H9 (cell line): ENCODE measurements around the gene PNKD. TPM values are rescaled to one million over a fixed set of nuclear protein-coding genes. Genes with fewer than 3 reads are reported as not detected.

Experiments
- DNase-seq: peaks from one replicate; pipeline ENCODE4 v3.0.0-alpha.2; 2017
- H2AFZ ChIP-seq: one replicate; pipeline ENCODE4 v1.6.1; 2013; ENCODE audit warnings: mild to moderate bottlenecking, low read length, control low read depth, moderate library complexity
- H2AK5ac ChIP-seq: 2 replicates; pipeline ENCODE4 v1.6.1; 2013; ENCODE audit warnings: low read length, control low read depth, mixed read lengths; ENCODE audit not compliant: insufficient read length
- H2BK120ac ChIP-seq: one replicate; pipeline ENCODE4 v1.6.1; 2013; ENCODE audit warnings: low read depth, mild to moderate bottlenecking, low read length, control low read depth, inconsistent platforms; ENCODE audit not compliant: poor library complexity, severe bottlenecking
- H2BK12ac ChIP-seq: 2 replicates; pipeline ENCODE4 v1.6.1; 2013; ENCODE audit warnings: low read length, control low read depth, mixed read lengths, low read depth; ENCODE audit not compliant: insufficient read length
- H2BK15ac ChIP-seq: 2 replicates; pipeline ENCODE4 v1.6.1; 2013; ENCODE audit warnings: low read depth, low read length, control low read depth
- H2BK20ac ChIP-seq: one replicate; pipeline ENCODE4 v1.6.1; 2013; ENCODE audit warnings: low read depth, mild to moderate bottlenecking, low read length, control low read depth, inconsistent platforms; ENCODE audit not compliant: poor library complexity, severe bottlenecking
- H2BK5ac ChIP-seq: 2 replicates; pipeline ENCODE4 v1.6.1; 2013; ENCODE audit warnings: low read length, control low read depth, mixed read lengths; ENCODE audit not compliant: insufficient read length
- H3K14ac ChIP-seq: 2 replicates; pipeline ENCODE4 v1.6.1; 2013; ENCODE audit warnings: low read length, control low read depth; ENCODE audit not compliant: insufficient read depth
- H3K18ac ChIP-seq: 2 replicates; pipeline ENCODE4 v1.6.1; 2013; ENCODE audit warnings: low read depth, mild to moderate bottlenecking, mixed read lengths, low read length, control low read depth; ENCODE audit not compliant: insufficient read length
- H3K23ac ChIP-seq: 2 replicates; pipeline ENCODE4 v1.6.1; 2013; ENCODE audit warnings: low read length, control low read depth, mixed read lengths, low read depth; ENCODE audit not compliant: insufficient read length
- H3K23me2 ChIP-seq: 2 replicates; pipeline ENCODE4 v1.6.1; 2013; ENCODE audit warnings: low read depth, mild to moderate bottlenecking, mixed read lengths, low read length, control low read depth; ENCODE audit not compliant: insufficient read length, poor library complexity, severe bottlenecking
- H3K27ac ChIP-seq: 2 replicates; pipeline ENCODE4 v1.5.1; 2013; ENCODE audit warnings: low read length, control low read depth, mixed read lengths, low read depth; ENCODE audit not compliant: insufficient read length
- H3K27me3 ChIP-seq: 2 replicates; pipeline ENCODE4 v1.6.1; 2013; ENCODE audit warnings: low read length, control low read depth, inconsistent platforms; ENCODE audit not compliant: insufficient read depth
- H3K4ac ChIP-seq: 2 replicates; pipeline ENCODE4 v1.6.1; 2013; ENCODE audit warnings: low read depth, mild to moderate bottlenecking, control low read depth, inconsistent platforms, low read length, moderate library complexity
- H3K4me1 ChIP-seq: 2 replicates; pipeline ENCODE4 v1.6.1; 2013; ENCODE audit warnings: low read length, control low read depth, inconsistent platforms; ENCODE audit not compliant: insufficient read depth
- H3K4me2 ChIP-seq: 2 replicates; pipeline ENCODE4 v1.6.1; 2013; ENCODE audit warnings: low read length, control low read depth, mixed read lengths; ENCODE audit not compliant: insufficient read length, insufficient read depth
- H3K56ac ChIP-seq: 2 replicates; pipeline ENCODE4 v1.6.1; 2013; ENCODE audit warnings: low read depth, mild to moderate bottlenecking, mixed read lengths, low read length, control low read depth; ENCODE audit not compliant: insufficient read length
- H3K79me1 ChIP-seq: 2 replicates; pipeline ENCODE4 v1.6.1; 2013; ENCODE audit warnings: low read depth, mild to moderate bottlenecking, moderate library complexity, low read length, control low read depth, inconsistent platforms; ENCODE audit not compliant: insufficient read depth, poor library complexity, severe bottlenecking
- H3K79me2 ChIP-seq: 2 replicates; pipeline ENCODE4 v1.6.1; 2013; ENCODE audit warnings: low read length, control low read depth, inconsistent platforms; ENCODE audit not compliant: insufficient read depth
- H3K9ac ChIP-seq: 2 replicates; pipeline ENCODE4 v1.6.1; 2013; ENCODE audit warnings: low read length, control low read depth, mixed read lengths; ENCODE audit not compliant: insufficient read length; ENCODE audit errors: extremely low read depth
- H3K9me3 ChIP-seq: one replicate; pipeline ENCODE4 v1.6.1; 2013; ENCODE audit warnings: low read depth, low read length, inconsistent platforms; ENCODE audit not compliant: control insufficient read depth
- H3T11ph ChIP-seq: one replicate; pipeline ENCODE4 v1.6.1; 2013; ENCODE audit warnings: mild to moderate bottlenecking, low read length, control low read depth, inconsistent platforms
- H4K20me1 ChIP-seq: one replicate; pipeline ENCODE4 v1.6.1; 2013; ENCODE audit not compliant: control insufficient read depth, insufficient read length, insufficient read depth
- H4K5ac ChIP-seq: 2 replicates; pipeline ENCODE4 v1.6.1; 2013; ENCODE audit warnings: low read depth, mild to moderate bottlenecking, mixed read lengths, low read length, control low read depth; ENCODE audit not compliant: insufficient read length
- H4K8ac ChIP-seq: replicated peaks from 2 replicates; pipeline ENCODE4 v1.6.1; 2013; ENCODE audit warnings: low read length, control low read depth, mixed read lengths, low read depth; ENCODE audit not compliant: insufficient read length
- H4K91ac ChIP-seq: 2 replicates; pipeline ENCODE4 v1.6.1; 2013; ENCODE audit warnings: low read depth, mild to moderate bottlenecking, moderate library complexity, mixed read lengths, low read length, control low read depth; ENCODE audit not compliant: insufficient read length
- H3K27ac Mint-ChIP-seq, 3 experiments: 2 replicates in 2 of 3; 3 replicates in 1 of 3; pipeline ENCODE4 v1.8.0; 2020 to 2021; ENCODE audit warnings: mixed read lengths in 3 of 3, mild to moderate bottlenecking in 1 of 3, moderate library complexity in 1 of 3
- H3K27me3 Mint-ChIP-seq: 2 replicates; pipeline ENCODE4 v1.8.0; 2021; ENCODE audit warnings: low read depth, mild to moderate bottlenecking, moderate library complexity, mixed read lengths
- H3K36me3 Mint-ChIP-seq, 3 experiments: 2 replicates in 2 of 3; 3 replicates in 1 of 3; pipeline ENCODE4 v1.8.0; 2020 to 2021; ENCODE audit warnings: low read depth in 3 of 3, mixed read lengths in 3 of 3; ENCODE audit not compliant: insufficient read depth in 1 of 3
- H3K4me1 Mint-ChIP-seq, 2 experiments: 2 replicates each; pipeline ENCODE4 v1.8.0; 2020; ENCODE audit warnings: mixed read lengths in 2 of 2
- H3K4me3 Mint-ChIP-seq, 2 experiments: 2 replicates in 1 of 2; 3 replicates in 1 of 2; pipeline ENCODE4 v1.8.0; 2020 to 2021; ENCODE audit warnings: mild to moderate bottlenecking in 2 of 2, mixed read lengths in 2 of 2, moderate library complexity in 1 of 2
- H3K9me3 Mint-ChIP-seq, 2 experiments: 2 replicates in 1 of 2; 3 replicates in 1 of 2; pipeline ENCODE4 v1.8.0; 2020; ENCODE audit warnings: mild to moderate bottlenecking in 2 of 2, mixed read lengths in 2 of 2, moderate library complexity in 1 of 2
- WGBS: extraction: QIAGEN DNeasy Blood & Tissue Kit; methylation state at CpG from one replicate; pipeline ENCODE4 v1.1.7; 2013; ENCODE audit warnings: missing lambda C conversion rate, low lambda C conversion rate, mixed read lengths; ENCODE audit not compliant: insufficient read length; ENCODE audit errors: extremely low coverage; 5-methylcytosine and 5-hydroxymethylcytosine counted together
- total RNA-seq: library from RNA; stranded (reverse); gene quantifications from 2 replicates; pipeline ENCODE4 v1.2.1, GENCODE V29; 2021
- TF ChIP-seq, protein P1 (sequence below): fragments of 200-600 bp; sonication (generic); conservative IDR thresholded peaks from 3 replicates; pipeline ENCODE4 v1.8.0; 2021; ENCODE audit warnings: antibody characterized with exemption, mild to moderate bottlenecking

PNKD gene
- total RNA-seq, 1 experiment from 2014 or later = 31.6 TPM

GRCh38 chr2:218325566-218326160 is 55.3 kb downstream of the PNKD start:
- peaks cover 9% of the 10 kb centered on the region; the same call in 1 of the 2 replicates for H3K4me1 ChIP-seq
- no peaks in the 10 kb centered on the region for H3K9me3 ChIP-seq
- H3K4me1 Mint-ChIP-seq = peaks cover 38 to 53% of the 10 kb centered on the region in 2 experiments

More at GRCh38 chr2:218325566-218326160, 55.3 kb downstream of the PNKD start:
- H4K8ac ChIP-seq = no peak overlapping the region
- TF ChIP-seq, protein P1, sequence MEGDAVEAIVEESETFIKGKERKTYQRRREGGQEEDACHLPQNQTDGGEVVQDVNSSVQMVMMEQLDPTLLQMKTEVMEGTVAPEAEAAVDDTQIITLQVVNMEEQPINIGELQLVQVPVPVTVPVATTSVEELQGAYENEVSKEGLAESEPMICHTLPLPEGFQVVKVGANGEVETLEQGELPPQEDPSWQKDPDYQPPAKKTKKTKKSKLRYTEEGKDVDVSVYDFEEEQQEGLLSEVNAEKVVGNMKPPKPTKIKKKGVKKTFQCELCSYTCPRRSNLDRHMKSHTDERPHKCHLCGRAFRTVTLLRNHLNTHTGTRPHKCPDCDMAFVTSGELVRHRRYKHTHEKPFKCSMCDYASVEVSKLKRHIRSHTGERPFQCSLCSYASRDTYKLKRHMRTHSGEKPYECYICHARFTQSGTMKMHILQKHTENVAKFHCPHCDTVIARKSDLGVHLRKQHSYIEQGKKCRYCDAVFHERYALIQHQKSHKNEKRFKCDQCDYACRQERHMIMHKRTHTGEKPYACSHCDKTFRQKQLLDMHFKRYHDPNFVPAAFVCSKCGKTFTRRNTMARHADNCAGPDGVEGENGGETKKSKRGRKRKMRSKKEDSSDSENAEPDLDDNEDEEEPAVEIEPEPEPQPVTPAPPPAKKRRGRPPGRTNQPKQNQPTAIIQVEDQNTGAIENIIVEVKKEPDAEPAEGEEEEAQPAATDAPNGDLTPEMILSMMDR = no peak
- H3K23ac ChIP-seq = no peak overlapping the region
- H4K20me1 ChIP-seq = no peaks in the 10 kb centered on the region
- H2BK12ac ChIP-seq = no peak overlapping the region
- H2BK120ac ChIP-seq = no peak overlapping the region
- no peak overlapping the region for H3K4me2 ChIP-seq
- H2AFZ ChIP-seq = no peak overlapping the region
- Mint-ChIP-seq H3K27ac (peak overlapping the region in 1 of 3 experiments; percentile 46; a peak in 1 of 7 replicates), H3K36me3 (no peaks in the 10 kb centered on the region), H3K4me3 (peak overlapping the region in 1 of 2 experiments; percentile 43; a peak in 1 of 5 replicates), H3K27me3 (no peaks in the 10 kb centered on the region), H3K9me3 (no peaks in the 10 kb centered on the region)
- H2BK5ac ChIP-seq = no peak overlapping the region
- H3K18ac ChIP-seq = no peak overlapping the region
- no peaks in the 10 kb centered on the region for H3K79me2 ChIP-seq
- DNase-seq = no peak
- H3K27me3 ChIP-seq = no peaks in the 10 kb centered on the region
- H4K91ac ChIP-seq = no peak overlapping the region
- no peak overlapping the region for H4K5ac ChIP-seq
- no peak overlapping the region for H2AK5ac ChIP-seq
- no peak overlapping the region for H2BK15ac ChIP-seq
- no peak overlapping the region for H3K4ac ChIP-seq
- H2BK20ac ChIP-seq = no peak overlapping the region
- H3K56ac ChIP-seq = no peak overlapping the region
- H3K23me2 ChIP-seq = peaks cover 9% of the 10 kb centered on the region
- H3K9ac ChIP-seq = no peak overlapping the region
- H3T11ph ChIP-seq = no peak overlapping the region
- no CpG with 5 or more reads among the region's 4 CpGs for WGBS
- H3K27ac ChIP-seq = no peak overlapping the region
- no peaks in the 10 kb centered on the region for H3K79me1 ChIP-seq
- no peak overlapping the region for H3K14ac ChIP-seq
